Measurements from ENCODE around the gene CEP164. TPM values are rescaled to one million over a fixed set of nuclear protein-coding genes. Genes with fewer than 3 reads are reported as not detected.

Gene CEP164
- total and polyA plus RNA-seq, 7 donors = 2.0 to 12.4 (median 5.7) TPM

DNA sequence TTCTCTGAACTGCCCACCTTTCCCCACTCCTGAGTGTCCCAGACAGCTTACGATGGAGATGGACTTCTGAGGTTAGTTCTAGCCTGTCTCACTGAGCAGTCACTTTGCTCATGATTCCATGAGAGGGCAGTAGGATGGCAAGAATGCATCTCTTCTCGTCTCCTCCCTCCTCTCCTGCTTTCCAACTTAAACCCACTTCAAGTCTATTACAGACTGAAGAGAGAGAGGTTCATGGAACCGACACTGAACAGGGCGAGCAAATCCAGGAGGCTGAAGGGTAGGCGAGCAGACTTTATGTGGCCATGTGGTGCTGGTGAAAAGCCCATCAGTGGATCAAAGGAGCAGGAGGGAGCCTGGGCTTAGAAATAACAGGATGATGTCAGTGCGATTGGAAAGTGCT is 38.6 kb downstream of the CEP164 start:
- WGBS, 3 donors = 79 to 83% (median 81%) methylated on average over 6 of the region's 6 CpGs
- TF ChIP-seq, protein P1, sequence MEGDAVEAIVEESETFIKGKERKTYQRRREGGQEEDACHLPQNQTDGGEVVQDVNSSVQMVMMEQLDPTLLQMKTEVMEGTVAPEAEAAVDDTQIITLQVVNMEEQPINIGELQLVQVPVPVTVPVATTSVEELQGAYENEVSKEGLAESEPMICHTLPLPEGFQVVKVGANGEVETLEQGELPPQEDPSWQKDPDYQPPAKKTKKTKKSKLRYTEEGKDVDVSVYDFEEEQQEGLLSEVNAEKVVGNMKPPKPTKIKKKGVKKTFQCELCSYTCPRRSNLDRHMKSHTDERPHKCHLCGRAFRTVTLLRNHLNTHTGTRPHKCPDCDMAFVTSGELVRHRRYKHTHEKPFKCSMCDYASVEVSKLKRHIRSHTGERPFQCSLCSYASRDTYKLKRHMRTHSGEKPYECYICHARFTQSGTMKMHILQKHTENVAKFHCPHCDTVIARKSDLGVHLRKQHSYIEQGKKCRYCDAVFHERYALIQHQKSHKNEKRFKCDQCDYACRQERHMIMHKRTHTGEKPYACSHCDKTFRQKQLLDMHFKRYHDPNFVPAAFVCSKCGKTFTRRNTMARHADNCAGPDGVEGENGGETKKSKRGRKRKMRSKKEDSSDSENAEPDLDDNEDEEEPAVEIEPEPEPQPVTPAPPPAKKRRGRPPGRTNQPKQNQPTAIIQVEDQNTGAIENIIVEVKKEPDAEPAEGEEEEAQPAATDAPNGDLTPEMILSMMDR (IDR thresholded peaks at IDR 0.05) = no peak
- no peaks in the 10 kb centered on the region for H3K4me1 ChIP-seq
- no peak overlapping the region for H3K27ac ChIP-seq
- intact Hi-C loops (cut with DNase I) = no loop called here
- H3K27me3 ChIP-seq (ENCODE audit: insufficient read depth in 3 of 3, low read length in 2 of 3) = no peaks in the 10 kb centered on the region
- peaks cover 3 to 64% of the 10 kb centered on the region in 2 donors for H3K36me3 ChIP-seq (ENCODE audit: insufficient read depth in 1 of 2, low read depth in 1 of 2)
- H3K9me3 ChIP-seq = no peaks in the 10 kb centered on the region
- ATAC-seq (no peak), DNase-seq (no peak)
- H3K4me3 ChIP-seq = no peak overlapping the region

GRCh38 chr11:117366875-117367274 is 39.2 kb downstream of the CEP164 start:
- ATAC-seq (no peak), DNase-seq (no peak)
- Histone ChIP-seq H3K27ac (no peak overlapping the region), H3K4me3 (no peak overlapping the region), H3K9me3 (no peaks in the 10 kb centered on the region), H3K27me3 (ENCODE audit: insufficient read depth in 3 of 3, low read length in 2 of 3) (no peaks in the 10 kb centered on the region), H3K36me3 (ENCODE audit: insufficient read depth in 1 of 2, low read depth in 1 of 2) (peaks cover 6 to 64% of the 10 kb centered on the region in 2 donors), H3K4me1 (no peaks in the 10 kb centered on the region)
- 82 to 85% (median 83%) methylated on average over 2 of the region's 2 CpGs for WGBS, 3 donors
- TF ChIP-seq, protein P1 (IDR thresholded peaks at IDR 0.05) = no peak
- intact Hi-C loops (cut with DNase I) = no loop called here

DNA sequence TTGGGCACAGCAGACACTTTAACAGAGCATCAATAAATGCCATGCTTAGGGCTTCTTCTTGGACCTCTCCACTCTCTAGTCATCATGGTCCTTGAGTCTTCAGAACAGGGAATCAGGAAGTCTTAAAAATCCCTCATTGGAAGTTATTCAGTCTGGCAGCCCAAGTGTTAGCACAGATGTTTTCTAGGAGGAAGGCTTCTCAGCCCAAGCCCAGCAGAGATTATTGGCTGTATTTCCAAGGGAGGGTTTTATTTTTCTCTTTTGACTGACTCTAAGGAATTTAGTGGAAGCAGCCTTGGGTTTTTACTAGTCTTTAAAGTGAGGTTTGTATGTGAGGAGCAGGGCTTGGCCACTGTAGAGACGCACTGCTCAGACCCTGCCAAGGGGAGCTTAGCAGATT is 41.9 kb downstream of the CEP164 start:
- intact Hi-C loops (cut with DNase I) = no loop called here
- Histone ChIP-seq H3K27ac (no peak overlapping the region), H3K9me3 (no peaks in the 10 kb centered on the region), H3K27me3 (ENCODE audit: insufficient read depth in 3 of 3, low read length in 2 of 3) (no peaks in the 10 kb centered on the region), H3K4me1 (no peaks in the 10 kb centered on the region), H3K4me3 (no peak overlapping the region), H3K36me3 (ENCODE audit: insufficient read depth in 1 of 2, low read depth in 1 of 2) (peaks cover 6 to 62% of the 10 kb centered on the region in 2 donors)
- TF ChIP-seq, protein P1 (IDR thresholded peaks at IDR 0.05) = no peak
- WGBS, 3 donors = 78 to 100% (median 89%) methylated on average over 1 of the region's 1 CpG
- no peak for DNase-seq
- ATAC-seq = no peak

DNA sequence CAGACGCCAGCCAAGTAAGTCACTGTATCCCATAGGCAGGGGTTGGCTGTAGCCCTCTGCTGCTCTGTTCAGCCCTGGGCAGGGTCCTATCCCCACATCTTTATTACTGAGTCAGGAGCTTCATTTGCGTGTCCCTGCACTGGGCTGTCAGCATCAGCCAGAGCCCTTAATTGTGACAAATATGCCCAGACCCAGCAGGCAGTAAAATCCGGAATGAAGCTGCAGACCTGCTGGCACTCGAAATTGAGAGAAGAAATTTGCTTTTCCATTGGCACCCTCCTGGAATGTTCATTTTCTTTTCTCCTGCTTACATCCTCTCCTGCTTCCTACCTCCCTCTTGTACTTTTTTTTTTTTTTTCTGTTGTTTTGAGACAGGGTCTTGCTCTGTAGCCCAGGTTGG is 43.8 kb downstream of the CEP164 start:
- WGBS, 3 donors = 89 to 92% (median 91%) methylated on average over 4 of the region's 4 CpGs
- peaks cover 6 to 63% of the 10 kb centered on the region in 2 donors for H3K36me3 ChIP-seq (ENCODE audit: insufficient read depth in 1 of 2, low read depth in 1 of 2)

More for the DNA sequence above, 43.8 kb downstream of the CEP164 start:
- DNase-seq (no peak), ATAC-seq (no peak)
- Histone ChIP-seq H3K4me3 (no peak overlapping the region), H3K27me3 (ENCODE audit: insufficient read depth in 3 of 3, low read length in 2 of 3) (no peaks in the 10 kb centered on the region), H3K9me3 (no peaks in the 10 kb centered on the region), H3K27ac (no peak overlapping the region), H3K4me1 (no peaks in the 10 kb centered on the region)
- TF ChIP-seq, protein P1 (IDR thresholded peaks at IDR 0.05) = no peak
- intact Hi-C loops (cut with DNase I) = no loop called here
